Osteocyte (in vitro differentiated cells): ENCODE results near the gene C12orf57. TPM values are rescaled to one million over a fixed set of nuclear protein-coding genes. Genes with fewer than 3 reads are reported as not detected.

Source experiments
- DNase-seq: peaks from one replicate; pipeline ENCODE4 v3.0.0; 2021; ENCODE audit warnings: mixed read lengths; ENCODE audit not compliant: unreplicated experiment; ENCODE audit errors: extremely low spot score
- H3K27ac Mint-ChIP-seq: one replicate; pipeline ENCODE4 v1.8.0; 2021; ENCODE audit warnings: mild to moderate bottlenecking, mixed read lengths; ENCODE audit not compliant: unreplicated experiment
- H3K27me3 Mint-ChIP-seq: one replicate; pipeline ENCODE4 v1.8.0; 2021; ENCODE audit warnings: mixed read lengths; ENCODE audit not compliant: unreplicated experiment
- H3K36me3 Mint-ChIP-seq: one replicate; pipeline ENCODE4 v1.8.0; 2021; ENCODE audit warnings: mixed read lengths; ENCODE audit not compliant: unreplicated experiment
- H3K4me1 Mint-ChIP-seq: one replicate; pipeline ENCODE4 v1.8.0; 2021; ENCODE audit warnings: mixed read lengths; ENCODE audit not compliant: unreplicated experiment
- H3K4me3 Mint-ChIP-seq: one replicate; pipeline ENCODE4 v1.8.0; 2021; ENCODE audit warnings: mild to moderate bottlenecking, moderate library complexity, mixed read lengths; ENCODE audit not compliant: unreplicated experiment
- H3K9me3 Mint-ChIP-seq: one replicate; pipeline ENCODE4 v1.8.0; 2021; ENCODE audit warnings: mixed read lengths; ENCODE audit not compliant: unreplicated experiment
- total RNA-seq: library from RNA; stranded (reverse); gene quantifications from 2 replicates; pipeline ENCODE4 v1.2.1, GENCODE V29; 2021
- TF ChIP-seq, protein P1 (sequence below): fragments of 200-600 bp; sonication (generic); IDR thresholded peaks from 2 replicates; pipeline ENCODE4 v1.5.0; 2021; ENCODE audit warnings: antibody characterized with exemption, mild to moderate bottlenecking, moderate library complexity

The C12orf57 gene
- total RNA-seq, 1 donor from 2014 or later, result 309 TPM

DNA sequence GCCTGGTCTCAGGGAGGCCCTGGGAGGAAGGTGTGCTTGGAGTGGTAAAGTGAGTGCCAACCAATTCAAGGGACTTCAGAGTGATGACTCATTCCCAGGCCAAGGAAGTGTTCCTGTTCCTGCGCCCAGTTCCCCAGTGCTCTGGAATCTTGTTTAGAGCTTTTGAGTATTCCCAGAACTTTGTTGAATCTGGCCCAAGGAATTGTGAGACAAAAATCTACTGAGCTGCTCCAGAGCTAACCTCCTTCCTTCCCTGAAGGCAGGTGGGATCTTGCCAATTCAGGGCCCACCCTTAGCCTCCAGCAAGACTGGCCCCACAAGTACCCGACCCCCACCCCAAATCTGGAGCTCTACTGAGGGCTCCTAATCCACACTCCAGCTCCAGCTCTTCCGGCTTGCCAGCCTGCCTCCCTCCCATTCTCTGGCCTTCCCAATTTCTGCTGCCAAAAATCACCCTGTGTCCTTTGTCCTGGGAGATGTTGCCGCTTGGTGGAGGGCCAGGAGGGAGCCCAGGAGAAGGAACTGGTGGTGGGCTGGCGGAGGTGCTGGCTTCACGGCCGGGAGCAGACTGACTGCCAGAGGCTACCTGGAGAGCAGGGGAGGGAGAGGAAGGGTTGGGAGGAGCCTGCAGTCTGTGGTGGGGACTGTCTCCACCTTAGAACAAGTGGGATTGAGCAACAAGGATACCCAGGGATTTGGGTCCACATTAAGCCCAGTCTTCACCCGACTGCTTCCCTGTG, 18.1 kb upstream of the C12orf57 start:
- TF ChIP-seq, protein P1, sequence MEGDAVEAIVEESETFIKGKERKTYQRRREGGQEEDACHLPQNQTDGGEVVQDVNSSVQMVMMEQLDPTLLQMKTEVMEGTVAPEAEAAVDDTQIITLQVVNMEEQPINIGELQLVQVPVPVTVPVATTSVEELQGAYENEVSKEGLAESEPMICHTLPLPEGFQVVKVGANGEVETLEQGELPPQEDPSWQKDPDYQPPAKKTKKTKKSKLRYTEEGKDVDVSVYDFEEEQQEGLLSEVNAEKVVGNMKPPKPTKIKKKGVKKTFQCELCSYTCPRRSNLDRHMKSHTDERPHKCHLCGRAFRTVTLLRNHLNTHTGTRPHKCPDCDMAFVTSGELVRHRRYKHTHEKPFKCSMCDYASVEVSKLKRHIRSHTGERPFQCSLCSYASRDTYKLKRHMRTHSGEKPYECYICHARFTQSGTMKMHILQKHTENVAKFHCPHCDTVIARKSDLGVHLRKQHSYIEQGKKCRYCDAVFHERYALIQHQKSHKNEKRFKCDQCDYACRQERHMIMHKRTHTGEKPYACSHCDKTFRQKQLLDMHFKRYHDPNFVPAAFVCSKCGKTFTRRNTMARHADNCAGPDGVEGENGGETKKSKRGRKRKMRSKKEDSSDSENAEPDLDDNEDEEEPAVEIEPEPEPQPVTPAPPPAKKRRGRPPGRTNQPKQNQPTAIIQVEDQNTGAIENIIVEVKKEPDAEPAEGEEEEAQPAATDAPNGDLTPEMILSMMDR, result no peak
- Mint-ChIP-seq H3K27me3 (no peaks in the 10 kb centered on the region), H3K4me3 (peak overlapping the region; percentile 86), H3K36me3 (no peaks in the 10 kb centered on the region), H3K9me3 (no peaks in the 10 kb centered on the region), H3K27ac (peak overlapping the region; percentile 99), H3K4me1 (peaks cover 55% of the 10 kb centered on the region)
- no peak for DNase-seq

DNA sequence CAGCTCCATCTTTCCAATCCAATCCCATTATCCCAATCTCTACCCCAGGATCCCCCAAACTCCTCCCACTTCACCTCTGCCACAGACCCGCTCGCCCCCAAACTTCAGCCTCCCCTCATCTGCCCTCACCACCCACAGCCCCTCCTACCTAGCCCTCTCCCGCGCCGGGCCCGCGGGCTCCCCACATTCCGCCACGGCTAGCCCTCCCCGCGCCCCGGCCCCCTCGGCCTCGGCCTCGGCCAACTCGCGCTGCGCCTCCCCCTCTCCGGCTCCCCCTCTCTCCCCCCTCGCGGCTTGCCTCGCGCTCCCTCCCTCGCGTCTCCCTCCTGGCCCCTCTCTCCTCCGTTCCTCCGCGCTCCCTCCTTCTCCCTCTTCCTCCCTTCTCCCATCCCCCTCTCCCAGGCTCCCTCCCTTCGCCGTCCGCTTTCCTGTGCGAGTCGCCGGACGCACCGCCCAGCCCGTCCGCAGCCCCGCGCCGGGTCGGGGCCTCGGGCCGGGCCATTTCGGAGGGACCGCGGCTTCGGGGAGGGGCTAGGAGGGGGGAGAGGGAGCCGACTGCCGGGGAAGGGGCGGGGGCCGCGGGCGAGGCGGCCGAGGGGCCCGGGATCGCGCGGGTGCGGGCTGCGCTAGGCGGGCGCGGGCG, 16.3 kb upstream of the C12orf57 start, which contains the start of gene ATN1:
ATN1 (plus strand) TSS at position 581 of the 643 bp plus-strand sequence. CDS start 6,043 bp downstream, outside the sequence.
- H3K9me3 Mint-ChIP-seq, result no peaks in the 10 kb centered on the region
- H3K4me1 Mint-ChIP-seq, result peaks cover 68% of the 10 kb centered on the region
- peaks cover 3% of the 10 kb centered on the region for H3K36me3 Mint-ChIP-seq
- peak; percentile 91 for DNase-seq
- H3K27ac Mint-ChIP-seq, result peak within 1 kb of the TSS; percentile 99
- TF ChIP-seq, protein P1, result no peak
- H3K27me3 Mint-ChIP-seq, result no peaks in the 10 kb centered on the region
- H3K4me3 Mint-ChIP-seq, result peak within 1 kb of the TSS; percentile 90

DNA sequence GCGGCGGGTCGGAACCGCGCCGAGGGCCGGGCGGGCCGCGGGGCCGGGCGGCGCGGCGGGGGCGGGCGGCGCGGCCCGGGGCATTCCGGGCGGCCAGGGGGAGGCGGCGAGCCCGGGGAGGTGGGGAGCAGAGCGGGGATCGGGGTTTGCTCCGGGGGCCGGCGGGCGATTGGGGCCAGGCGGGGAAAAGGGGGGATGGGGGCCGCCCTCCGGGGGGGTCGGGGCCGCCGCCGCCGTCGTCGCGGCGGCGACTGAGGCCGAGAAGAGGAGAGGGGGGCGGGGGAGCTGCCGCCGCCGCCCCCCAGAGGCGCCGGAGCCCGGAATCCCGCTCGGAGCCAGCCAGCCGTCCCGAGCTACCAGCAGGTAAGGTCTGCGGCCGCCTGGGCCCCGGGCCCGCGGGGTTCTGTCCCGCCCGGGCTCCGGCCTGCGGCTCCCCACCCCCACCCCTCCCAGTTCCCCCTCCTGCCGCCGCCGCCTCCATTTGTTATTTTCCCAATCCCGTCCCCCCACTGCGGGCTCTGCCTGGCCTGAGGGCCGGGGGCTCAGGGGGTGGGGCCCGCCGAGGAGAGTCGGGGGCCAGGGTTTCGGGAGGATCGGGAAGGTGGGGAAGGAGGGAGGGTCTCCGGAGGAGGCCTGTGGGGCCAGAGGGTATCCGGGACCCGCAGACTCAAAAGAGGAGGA, 15.7 kb upstream of the C12orf57 start:
- DNase-seq, result no peak
- H3K9me3 Mint-ChIP-seq, result no peaks in the 10 kb centered on the region

DNA sequence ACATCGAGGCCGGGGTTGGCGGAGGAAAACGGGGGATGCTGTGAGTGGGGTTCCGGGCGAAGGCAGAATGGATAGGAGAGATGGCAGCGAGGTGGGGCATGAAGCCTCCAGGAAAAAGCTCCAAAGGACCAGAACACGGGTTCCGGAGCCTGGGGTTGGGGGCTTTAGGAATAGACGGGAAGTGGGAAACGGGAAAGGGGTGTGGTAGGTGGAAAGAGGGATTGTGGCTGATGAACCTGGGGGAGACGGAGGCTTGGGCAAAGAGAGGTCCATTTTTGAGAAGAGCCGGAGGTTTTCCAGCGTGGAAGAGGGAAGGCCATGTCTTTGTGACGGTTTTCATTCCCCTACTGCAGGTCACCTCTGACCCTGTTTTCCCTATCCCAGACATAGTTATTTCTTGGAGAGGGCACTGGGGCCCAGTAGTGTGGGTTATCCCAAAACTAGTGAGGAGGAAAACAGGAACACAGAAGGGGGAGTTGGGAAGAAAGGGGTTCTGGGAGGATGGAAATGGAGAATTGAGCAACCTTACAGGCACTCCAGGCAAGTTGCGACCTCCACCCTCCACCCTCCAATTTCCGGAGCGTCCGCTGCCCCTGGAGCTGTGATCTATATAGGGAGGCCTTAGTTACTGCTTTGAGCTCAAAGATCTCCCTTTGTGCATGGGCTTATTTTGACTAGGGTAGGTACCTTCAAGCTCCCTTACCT, 15.0 kb upstream of the C12orf57 start:
- Mint-ChIP-seq H3K9me3 (no peaks in the 10 kb centered on the region), H3K4me1 (peaks cover 76% of the 10 kb centered on the region), H3K4me3 (peak overlapping the region; percentile 90), H3K27me3 (no peaks in the 10 kb centered on the region), H3K27ac (peak overlapping the region; percentile 89), H3K36me3 (peaks cover 9% of the 10 kb centered on the region)
- DNase-seq, result no peak
- TF ChIP-seq, protein P1, result no peak

More for the DNA sequence above, 15.7 kb upstream of the C12orf57 start:
- Mint-ChIP-seq H3K27ac (peak overlapping the region; percentile 89), H3K27me3 (no peaks in the 10 kb centered on the region), H3K4me1 (peaks cover 72% of the 10 kb centered on the region), H3K36me3 (peaks cover 3% of the 10 kb centered on the region), H3K4me3 (peak overlapping the region; percentile 90)
- TF ChIP-seq, protein P1, result no peak
